Stimulated activated CD4-positive, alpha-beta T cell treated with anti-CD3 and anti-CD28 coated beads, Interleukin-15, amount 100 ng/mL, for 48 hours (primary cell): ENCODE data around the gene USP10.
A peak's percentile ranks its signal among the peaks of the same experiment; 100 is the strongest.
"Not testable (repeated sequence)": the region's sequence is repeated elsewhere in the genome, so short reads cannot be mapped to it uniquely, and the experiment has no call there.

Experiments
- DNase-seq, 2 donors: peaks; one replicate each; pipeline ENCODE4 v3.0.0-alpha.2; 2020; ENCODE audit warnings: low read depth in 2 of 2

USP10 gene

GRCh38 chr16:84726669-84727467, 27.1 kb downstream of the USP10 start:
- no peak for DNase-seq

DNA sequence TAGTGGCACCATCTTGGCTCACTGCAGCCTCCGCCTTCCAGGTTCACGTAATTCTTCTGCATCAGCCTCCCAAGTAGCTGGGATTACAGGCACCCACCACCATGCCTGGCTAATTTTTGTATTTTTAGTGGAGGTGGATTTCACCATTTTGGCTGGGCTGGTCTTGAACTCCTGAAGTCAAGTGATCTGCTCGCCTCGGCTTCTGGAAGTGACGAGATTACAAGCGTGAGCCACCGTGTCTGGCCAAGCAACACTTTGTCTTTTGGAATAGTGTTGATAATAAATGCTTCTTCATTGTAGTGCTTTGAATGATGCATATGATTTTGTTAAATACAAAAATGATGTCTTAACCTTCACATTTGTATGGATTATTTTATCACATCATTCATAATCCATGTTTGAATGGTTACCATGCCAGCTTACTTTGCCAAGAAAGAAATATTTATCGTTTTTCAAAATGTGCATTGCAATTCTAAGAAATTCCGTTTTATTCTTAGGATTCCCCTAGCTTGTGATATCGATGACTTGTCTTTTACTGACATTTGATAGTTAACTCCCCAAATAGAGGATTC, 29.1 kb downstream of the USP10 start:
- DNase-seq = no peak

- DNase-seq = no peak
Observed at GRCh38 chr16:84729716-84730320, 30.0 kb downstream of the USP10 start.

- no peak for DNase-seq
Observed at GRCh38 chr16:84730406-84731106, 30.8 kb downstream of the USP10 start.

DNA sequence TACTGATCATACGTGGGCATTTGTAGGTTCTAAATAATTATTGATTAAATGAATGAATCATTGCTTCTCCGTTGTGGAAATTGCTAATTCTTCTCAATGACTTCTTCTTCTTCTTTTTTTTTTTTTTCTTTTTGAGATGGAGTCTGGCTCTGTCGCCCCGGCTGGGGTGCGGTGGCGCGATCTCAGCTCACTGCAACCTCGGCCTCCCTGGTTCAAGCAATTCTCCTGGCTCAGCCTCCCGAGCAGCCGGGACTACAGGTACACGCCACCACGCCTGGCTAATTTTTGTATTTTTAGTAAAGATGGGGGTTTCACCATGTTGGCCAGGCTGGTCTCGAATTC, 32.5 kb downstream of the USP10 start:
- not testable (repeated sequence) for DNase-seq

DNA sequence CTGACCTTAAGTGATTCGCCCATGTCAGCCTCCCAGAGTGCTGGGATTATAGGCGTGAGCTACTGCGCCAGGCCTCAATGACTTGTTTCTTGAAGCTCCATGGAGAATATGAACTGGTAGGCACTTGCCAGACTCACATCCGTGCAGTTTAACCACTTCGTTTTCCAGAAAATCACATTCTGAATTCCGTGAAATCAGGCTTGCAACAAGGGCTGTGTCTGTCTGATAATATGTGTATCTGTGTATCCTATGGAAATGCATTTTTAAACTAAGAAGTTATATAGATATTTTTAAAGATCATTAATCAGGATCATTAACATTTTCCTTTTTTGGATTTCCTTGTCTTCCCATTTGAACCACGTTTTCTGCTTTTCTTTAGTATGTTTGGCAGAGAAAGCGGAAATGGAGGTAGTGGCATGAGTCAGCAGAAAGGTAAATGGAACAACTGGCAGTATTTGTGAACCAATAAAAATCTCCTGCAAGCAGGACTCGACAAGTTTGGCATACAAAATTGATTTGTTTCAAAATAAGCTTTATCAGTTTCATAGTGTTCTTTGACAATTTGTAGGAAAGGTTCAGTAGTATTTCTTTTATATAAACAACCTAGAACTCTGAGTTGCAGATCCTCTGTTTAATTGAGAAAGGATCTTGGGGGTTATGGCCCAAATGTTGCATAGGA, 33.0 kb downstream of the USP10 start:
- no peak for DNase-seq

GRCh38 chr16:84735849-84736586, 36.2 kb downstream of the USP10 start:
- DNase-seq = no peak

DNA sequence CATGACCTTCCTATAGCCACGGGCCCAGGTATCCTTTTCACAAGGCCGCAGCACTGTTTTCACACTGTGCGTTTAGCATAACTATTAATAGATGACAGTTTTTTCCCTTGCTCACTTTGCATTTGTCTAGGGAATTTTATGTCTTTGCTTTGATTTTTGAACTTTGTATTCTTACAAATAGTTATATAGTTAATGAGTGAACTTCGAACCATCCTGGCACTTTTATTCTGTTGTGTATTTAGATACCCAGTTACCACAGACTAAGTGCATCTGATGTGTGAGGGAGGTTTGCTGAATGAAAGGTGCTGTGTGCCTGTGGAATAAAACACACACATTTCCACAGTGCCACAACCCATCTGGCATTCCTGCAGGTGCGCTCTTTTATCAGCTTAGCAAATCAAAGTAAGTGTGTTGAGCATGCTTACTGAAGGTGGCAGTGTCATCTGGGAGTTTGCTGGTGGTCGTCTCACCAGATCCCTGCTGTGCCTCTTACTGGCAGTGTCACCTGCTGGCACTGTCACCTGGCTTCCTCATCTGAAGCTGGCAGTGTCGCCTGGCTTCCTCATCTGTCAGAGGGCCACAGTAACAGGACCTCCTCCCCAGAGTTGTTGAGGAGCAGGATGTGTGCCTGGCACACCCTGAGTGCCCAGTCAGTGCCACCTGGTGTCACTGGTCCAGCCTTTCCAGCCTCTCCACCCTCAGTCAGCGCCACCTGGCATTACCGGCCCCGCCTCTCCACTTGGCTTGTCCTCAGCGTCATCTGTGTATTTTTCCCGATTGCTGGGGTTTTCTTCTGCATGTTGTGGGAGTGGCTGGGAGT, 37.6 kb downstream of the USP10 start:
- no peak for DNase-seq

DNA sequence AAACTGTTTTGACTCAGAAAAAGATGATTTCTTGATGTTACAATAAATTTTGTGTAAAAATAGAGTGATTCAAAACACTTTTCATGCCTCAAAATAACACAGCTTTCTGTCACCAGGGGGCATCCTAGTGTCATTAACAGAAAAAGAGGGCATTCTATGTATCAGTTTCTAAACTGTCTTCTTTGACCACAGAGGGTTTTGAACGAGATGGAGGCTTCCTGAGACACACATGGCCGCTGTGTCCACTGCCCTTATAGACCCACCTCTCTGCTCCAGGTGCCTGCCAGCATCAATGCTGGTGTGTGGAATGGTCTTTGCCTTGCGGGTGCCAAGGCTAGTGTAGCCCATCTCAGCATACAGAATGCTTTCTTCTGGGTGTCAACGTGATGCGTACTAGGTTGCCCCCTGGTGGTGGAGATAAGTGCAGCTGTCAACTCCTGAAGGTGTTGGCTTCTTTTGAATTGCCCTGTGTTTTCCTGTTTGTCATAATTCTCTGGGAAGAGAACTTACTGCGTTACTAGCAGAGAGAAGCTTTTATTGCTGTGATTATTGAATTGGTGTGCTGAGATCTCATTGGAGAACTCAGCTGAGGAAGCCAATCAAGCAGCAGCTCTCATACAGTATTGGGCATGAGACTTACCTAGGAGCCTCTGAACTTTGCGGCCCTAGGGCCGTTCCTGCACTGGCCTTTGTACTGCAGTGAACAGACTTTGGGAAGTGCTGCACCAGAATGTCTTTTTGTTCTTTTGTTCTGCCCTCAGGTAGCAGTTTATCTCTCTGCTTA, 38.6 kb downstream of the USP10 start:
- DNase-seq = peak; percentile 42 to 73

GRCh38 chr16:84739349-84740124, 39.7 kb downstream of the USP10 start:
- no peak for DNase-seq

- no peak for DNase-seq
Observed at GRCh38 chr16:84740596-84741116, 40.9 kb downstream of the USP10 start.

- DNase-seq = no peak
Observed at GRCh38 chr16:84741340-84741830, 41.6 kb downstream of the USP10 start.

- DNase-seq = no peak
Observed at GRCh38 chr16:84742641-84743092, 42.9 kb downstream of the USP10 start.

- DNase-seq = no peak
Observed at GRCh38 chr16:84746231-84746630, 46.4 kb downstream of the USP10 start.

DNA sequence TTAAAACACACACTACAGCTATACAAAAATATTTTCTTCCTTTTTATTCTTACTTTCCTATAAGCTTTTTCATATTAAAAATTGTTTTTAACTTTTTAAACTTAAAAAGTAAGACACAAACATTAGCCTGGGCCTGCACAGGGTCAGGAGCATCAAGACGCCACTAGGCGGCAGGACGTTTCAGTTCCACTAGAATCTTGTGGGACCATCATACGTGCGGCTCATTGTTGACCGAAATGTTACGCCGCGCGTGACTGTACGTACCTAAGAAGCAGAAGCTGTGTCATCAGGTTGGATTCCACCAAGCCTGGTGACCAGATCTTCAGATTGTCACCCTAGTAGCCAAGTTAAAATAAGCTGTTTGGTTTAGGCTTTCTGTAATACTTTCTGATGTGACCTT, 47.1 kb downstream of the USP10 start:
- DNase-seq = no peak

- not testable (repeated sequence) for DNase-seq
Observed at GRCh38 chr16:84748247-84748646, 48.4 kb downstream of the USP10 start.

GRCh38 chr16:84749072-84749471, 49.3 kb downstream of the USP10 start:
- no peak for DNase-seq

GRCh38 chr16:84749815-84750214, 50.0 kb downstream of the USP10 start:
- no peak for DNase-seq
